WTC11 (cell line): Measurements from ENCODE around the gene BBS9. TPM values are rescaled to one million over a fixed set of nuclear protein-coding genes. Genes with fewer than 3 reads are reported as not detected.

ENCODE experiments used
- ATAC-seq: fragments of 200-7000 bp; cut with Tn5 transposase; 2 replicates; pipeline ENCODE4 v1.10.0; 2021; ENCODE audit warnings: mild to moderate bottlenecking, moderate library complexity
- CTCF ChIA-PET: fragments of 300-600 bp; sonication (Branson Sonifier 250); formaldehyde crosslinking; loops from one replicate; lab custom pipeline; 2021; ENCODE audit warnings: antibody characterized with exemption; lab: Charles Lee
- POLR2A ChIA-PET: fragments of 350-600 bp; sonication (Branson Sonifier 250); formaldehyde crosslinking; loops from one replicate; lab custom pipeline; 2021; ENCODE audit warnings: antibody characterized with exemption; lab: Charles Lee
- DNase-seq: peaks from one replicate; pipeline ENCODE4 v3.0.0; 2021; ENCODE audit warnings: low spot score
- H3K27ac Mint-ChIP-seq: 2 replicates; pipeline ENCODE4 v1.8.0; 2021; ENCODE audit warnings: mixed read lengths
- H3K27me3 Mint-ChIP-seq: 2 replicates; pipeline ENCODE4 v1.8.0; 2021; ENCODE audit warnings: low read depth, mild to moderate bottlenecking, moderate library complexity, mixed read lengths
- H3K36me3 Mint-ChIP-seq: 2 replicates; pipeline ENCODE4 v1.8.0; 2021; ENCODE audit warnings: mixed read lengths
- H3K4me1 Mint-ChIP-seq: 2 replicates; pipeline ENCODE4 v1.8.0; 2022; ENCODE audit warnings: mixed read lengths
- H3K4me3 Mint-ChIP-seq: 2 replicates; pipeline ENCODE4 v1.8.0; 2021; ENCODE audit warnings: mild to moderate bottlenecking, moderate library complexity, mixed read lengths
- H3K9me3 Mint-ChIP-seq: 2 replicates; pipeline ENCODE4 v1.8.0; 2021; ENCODE audit warnings: mixed read lengths
- ATF3 ChIP-seq: sonication (generic); formaldehyde crosslinking; conservative IDR thresholded peaks from 2 replicates; pipeline ENCODE4 v1.8.1; 2022; ENCODE audit warnings: mild to moderate bottlenecking, missing genetic modification reagents
- CTCF ChIP-seq: fragments of 200-600 bp; IDR thresholded peaks from 2 replicates; pipeline ENCODE4 v1.8.0; 2022; ENCODE audit warnings: antibody characterized with exemption
- FOXK1 ChIP-seq: sonication (generic); formaldehyde crosslinking; IDR thresholded peaks from 2 replicates; pipeline ENCODE4 v1.8.0; 2022; ENCODE audit warnings: mild to moderate bottlenecking, moderate library complexity, missing genetic modification reagents
- FOXP1 ChIP-seq: sonication (generic); formaldehyde crosslinking; IDR thresholded peaks from 2 replicates; pipeline ENCODE4 v1.8.0; 2022; ENCODE audit warnings: missing genetic modification reagents, mild to moderate bottlenecking, moderate library complexity, borderline replicate concordance
- GABPB1 ChIP-seq: sonication (generic); formaldehyde crosslinking; IDR thresholded peaks from 2 replicates; pipeline ENCODE4 v1.8.1; 2023; ENCODE audit warnings: mild to moderate bottlenecking, missing genetic modification reagents
- NFYB ChIP-seq: sonication (generic); formaldehyde crosslinking; conservative IDR thresholded peaks from 2 replicates; pipeline ENCODE4 v1.8.0; 2022; ENCODE audit warnings: low read depth, missing genetic modification reagents
- NR1H2 ChIP-seq: sonication (generic); formaldehyde crosslinking; IDR thresholded peaks from 2 replicates; pipeline ENCODE4 v1.9.0; 2021; ENCODE audit warnings: mild to moderate bottlenecking, moderate library complexity, missing genetic modification reagents
- PREB ChIP-seq: sonication (generic); formaldehyde crosslinking; IDR thresholded peaks from 2 replicates; pipeline ENCODE4 v1.8.1; 2022; ENCODE audit warnings: mild to moderate bottlenecking, missing genetic modification reagents, moderate library complexity, borderline replicate concordance
- PRRX2 ChIP-seq: fragments of 250-450 bp; sonication (Bioruptor Pico); IDR thresholded peaks from 2 replicates; pipeline ENCODE4 v1.8.0; 2021; ENCODE audit warnings: mild to moderate bottlenecking
- RORB ChIP-seq: fragments of 250-450 bp; sonication (Bioruptor Pico); IDR thresholded peaks from 2 replicates; pipeline ENCODE4 v1.9.0; 2021; ENCODE audit warnings: mild to moderate bottlenecking
- SMAD3 ChIP-seq: sonication (generic); formaldehyde crosslinking; IDR thresholded peaks from 2 replicates; pipeline ENCODE4 v1.8.0; 2022; ENCODE audit warnings: missing genetic modification reagents, mild to moderate bottlenecking, borderline replicate concordance
- SMAD4 ChIP-seq: sonication (generic); formaldehyde crosslinking; IDR thresholded peaks from 2 replicates; pipeline ENCODE4 v1.8.0; 2022; ENCODE audit warnings: mild to moderate bottlenecking, missing genetic modification reagents
- SP1 ChIP-seq: sonication (generic); formaldehyde crosslinking; conservative IDR thresholded peaks from 2 replicates; pipeline ENCODE4 v1.8.1; 2022; ENCODE audit warnings: missing genetic modification reagents
- STAT6 ChIP-seq: sonication (generic); formaldehyde crosslinking; conservative IDR thresholded peaks from 2 replicates; pipeline ENCODE4 v1.8.1; 2023; ENCODE audit warnings: mild to moderate bottlenecking, low read depth, missing genetic modification reagents, moderate library complexity
- TEAD1 ChIP-seq: sonication (generic); formaldehyde crosslinking; IDR thresholded peaks from 2 replicates; pipeline ENCODE4 v1.8.0; 2022; ENCODE audit warnings: mild to moderate bottlenecking, missing genetic modification reagents
- TEAD4 ChIP-seq: sonication (generic); formaldehyde crosslinking; IDR thresholded peaks from 2 replicates; pipeline ENCODE4 v1.8.0; 2022; ENCODE audit warnings: mild to moderate bottlenecking, missing genetic modification reagents
- TP53 ChIP-seq: sonication (generic); formaldehyde crosslinking; IDR thresholded peaks from 2 replicates; pipeline ENCODE4 v1.8.1; 2023; ENCODE audit warnings: mild to moderate bottlenecking, missing genetic modification reagents
- ZNF232 ChIP-seq: sonication (generic); formaldehyde crosslinking; IDR thresholded peaks from 2 replicates; pipeline ENCODE4 v1.8.0; 2022; ENCODE audit warnings: mild to moderate bottlenecking, missing genetic modification reagents
- ZNF281 ChIP-seq: sonication (generic); formaldehyde crosslinking; IDR thresholded peaks from 2 replicates; pipeline ENCODE4 v1.8.0; 2023; ENCODE audit warnings: mild to moderate bottlenecking, missing genetic modification reagents
- ZNF671 ChIP-seq: fragments of 250-450 bp; sonication (Bioruptor Pico); IDR thresholded peaks from 2 replicates; pipeline ENCODE4 v1.8.0; 2021; ENCODE audit warnings: mild to moderate bottlenecking
- total RNA-seq: library from RNA; stranded (reverse); gene quantifications from 3 replicates; pipeline ENCODE4 v1.2.3, GENCODE V29; 2021
- TF ChIP-seq, protein P1 (sequence below): sonication (generic); formaldehyde crosslinking; IDR thresholded peaks from 2 replicates; pipeline ENCODE4 v1.8.0; 2022; ENCODE audit warnings: missing genetic modification reagents
- TF ChIP-seq, protein P2 (sequence below): sonication (generic); formaldehyde crosslinking; IDR thresholded peaks from 2 replicates; pipeline ENCODE4 v1.8.1; 2023; ENCODE audit warnings: mild to moderate bottlenecking, moderate library complexity, missing genetic modification reagents

BBS9 gene
- total RNA-seq, 1 experiment from 2014 or later, result 56.6 TPM

- Mint-ChIP-seq H3K27ac (no peak overlapping the region), H3K4me1 (no peaks in the 10 kb centered on the region), H3K36me3 (no peaks in the 10 kb centered on the region), H3K9me3 (no peaks in the 10 kb centered on the region), H3K4me3 (no peak overlapping the region), H3K27me3 (no peaks in the 10 kb centered on the region; the same call in 1 of the 2 replicates)
- TF ChIP-seq NR1H2 (CRISPR knock-in tag) (no peak), ZNF281 (no peak), PREB (CRISPR knock-in tag) (no peak), SMAD4 (CRISPR knock-in tag) (no peak), NFYB (no peak), ZNF671 (CRISPR knock-in tag) (no peak), FOXK1 (CRISPR knock-in tag) (no peak), ATF3 (CRISPR knock-in tag) (no peak), SP1 (no peak), RORB (CRISPR knock-in tag) (no peak), TEAD4 (CRISPR knock-in tag) (no peak), SMAD3 (CRISPR knock-in tag) (no peak), FOXP1 (CRISPR knock-in tag) (no peak), STAT6 (no peak), GABPB1 (no peak)
- TF ChIP-seq, protein P1, sequence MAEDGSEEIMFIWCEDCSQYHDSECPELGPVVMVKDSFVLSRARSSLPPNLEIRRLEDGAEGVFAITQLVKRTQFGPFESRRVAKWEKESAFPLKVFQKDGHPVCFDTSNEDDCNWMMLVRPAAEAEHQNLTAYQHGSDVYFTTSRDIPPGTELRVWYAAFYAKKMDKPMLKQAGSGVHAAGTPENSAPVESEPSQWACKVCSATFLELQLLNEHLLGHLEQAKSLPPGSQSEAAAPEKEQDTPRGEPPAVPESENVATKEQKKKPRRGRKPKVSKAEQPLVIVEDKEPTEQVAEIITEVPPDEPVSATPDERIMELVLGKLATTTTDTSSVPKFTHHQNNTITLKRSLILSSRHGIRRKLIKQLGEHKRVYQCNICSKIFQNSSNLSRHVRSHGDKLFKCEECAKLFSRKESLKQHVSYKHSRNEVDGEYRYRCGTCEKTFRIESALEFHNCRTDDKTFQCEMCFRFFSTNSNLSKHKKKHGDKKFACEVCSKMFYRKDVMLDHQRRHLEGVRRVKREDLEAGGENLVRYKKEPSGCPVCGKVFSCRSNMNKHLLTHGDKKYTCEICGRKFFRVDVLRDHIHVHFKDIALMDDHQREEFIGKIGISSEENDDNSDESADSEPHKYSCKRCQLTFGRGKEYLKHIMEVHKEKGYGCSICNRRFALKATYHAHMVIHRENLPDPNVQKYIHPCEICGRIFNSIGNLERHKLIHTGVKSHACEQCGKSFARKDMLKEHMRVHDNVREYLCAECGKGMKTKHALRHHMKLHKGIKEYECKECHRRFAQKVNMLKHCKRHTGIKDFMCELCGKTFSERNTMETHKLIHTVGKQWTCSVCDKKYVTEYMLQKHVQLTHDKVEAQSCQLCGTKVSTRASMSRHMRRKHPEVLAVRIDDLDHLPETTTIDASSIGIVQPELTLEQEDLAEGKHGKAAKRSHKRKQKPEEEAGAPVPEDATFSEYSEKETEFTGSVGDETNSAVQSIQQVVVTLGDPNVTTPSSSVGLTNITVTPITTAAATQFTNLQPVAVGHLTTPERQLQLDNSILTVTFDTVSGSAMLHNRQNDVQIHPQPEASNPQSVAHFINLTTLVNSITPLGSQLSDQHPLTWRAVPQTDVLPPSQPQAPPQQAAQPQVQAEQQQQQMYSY (CRISPR knock-in tag), result no peak
- ATAC-seq (no peak), DNase-seq (no peak)
- CTCF ChIA-PET, result no interaction called here
- POLR2A ChIA-PET, result no interaction called here
Observed at GRCh38 chr7:33155811-33156210, 26.4 kb downstream of the BBS9 start.

- Mint-ChIP-seq H3K9me3 (no peaks in the 10 kb centered on the region), H3K36me3 (no peaks in the 10 kb centered on the region), H3K27me3 (no peaks in the 10 kb centered on the region; the same call in 1 of the 2 replicates), H3K27ac (no peak overlapping the region), H3K4me3 (no peak overlapping the region), H3K4me1 (no peaks in the 10 kb centered on the region)
- ATAC-seq (no peak), DNase-seq (no peak)
- CTCF ChIA-PET, result no interaction called here
- POLR2A ChIA-PET, result no interaction called here
- TF ChIP-seq PRRX2 (CRISPR knock-in tag) (no peak), CTCF (no peak), TP53 (CRISPR knock-in tag) (no peak), ZNF232 (CRISPR knock-in tag) (no peak), SMAD3 (CRISPR knock-in tag) (no peak), ZNF671 (CRISPR knock-in tag) (no peak), TEAD1 (CRISPR knock-in tag) (no peak)
- TF ChIP-seq, protein P2, sequence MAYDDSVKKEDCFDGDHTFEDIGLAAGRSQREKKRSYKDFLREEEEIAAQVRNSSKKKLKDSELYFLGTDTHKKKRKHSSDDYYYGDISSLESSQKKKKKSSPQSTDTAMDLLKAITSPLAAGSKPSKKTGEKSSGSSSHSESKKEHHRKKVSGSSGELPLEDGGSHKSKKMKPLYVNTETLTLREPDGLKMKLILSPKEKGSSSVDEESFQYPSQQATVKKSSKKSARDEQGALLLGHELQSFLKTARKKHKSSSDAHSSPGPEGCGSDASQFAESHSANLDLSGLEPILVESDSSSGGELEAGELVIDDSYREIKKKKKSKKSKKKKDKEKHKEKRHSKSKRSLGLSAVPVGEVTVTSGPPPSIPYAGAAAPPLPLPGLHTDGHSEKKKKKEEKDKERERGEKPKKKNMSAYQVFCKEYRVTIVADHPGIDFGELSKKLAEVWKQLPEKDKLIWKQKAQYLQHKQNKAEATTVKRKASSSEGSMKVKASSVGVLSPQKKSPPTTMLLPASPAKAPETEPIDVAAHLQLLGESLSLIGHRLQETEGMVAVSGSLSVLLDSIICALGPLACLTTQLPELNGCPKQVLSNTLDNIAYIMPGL (CRISPR knock-in tag), result no peak
Observed at GRCh38 chr7:33156441-33156840, 27.1 kb downstream of the BBS9 start.
